Activated naive CD8-positive, alpha-beta T cell (primary cell): ENCODE data around the gene TNIK.

Source experiments
- H3K27ac Mint-ChIP-seq: one replicate; pipeline ENCODE4 v1.8.0; 2021; ENCODE audit warnings: mixed read lengths
- H3K27me3 Mint-ChIP-seq: one replicate; pipeline ENCODE4 v1.8.0; 2021; ENCODE audit warnings: mixed read lengths
- H3K36me3 Mint-ChIP-seq: one replicate; pipeline ENCODE4 v1.8.0; 2021; ENCODE audit warnings: mixed read lengths
- H3K4me1 Mint-ChIP-seq: one replicate; pipeline ENCODE4 v1.8.0; 2021; ENCODE audit warnings: low read depth, mixed read lengths
- H3K4me3 Mint-ChIP-seq: one replicate; pipeline ENCODE4 v1.8.0; 2021; ENCODE audit warnings: mild to moderate bottlenecking, mixed read lengths
- H3K9me3 Mint-ChIP-seq: one replicate; pipeline ENCODE4 v1.8.0; 2021; ENCODE audit warnings: low read depth, mixed read lengths

The TNIK gene

DNA sequence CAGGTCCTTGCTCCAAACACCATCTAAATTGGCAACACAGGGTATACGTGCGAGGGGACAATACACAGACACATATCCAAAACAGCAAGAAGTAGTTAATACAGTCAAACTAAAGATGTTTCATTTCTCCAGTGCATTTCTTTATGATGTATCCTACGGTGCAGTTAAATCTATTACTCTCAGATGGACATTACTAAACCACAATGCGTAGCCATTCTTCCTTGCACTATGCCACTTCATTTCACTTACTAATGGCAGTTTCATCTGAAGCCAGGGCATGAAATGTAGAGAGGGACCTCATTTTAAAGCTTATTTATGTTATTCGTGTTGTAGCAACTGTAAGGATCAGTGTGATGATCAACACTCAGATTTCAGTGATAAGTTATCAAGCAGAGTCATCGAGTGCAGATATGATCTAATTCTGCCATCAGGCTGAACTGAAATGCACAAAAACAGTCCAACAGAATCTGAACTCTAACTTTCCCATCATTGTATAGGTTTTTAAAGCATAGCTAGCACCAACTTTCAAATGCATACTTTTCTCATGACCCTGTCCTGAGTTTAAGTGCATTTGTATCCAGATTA, 14.5 kb downstream of the TNIK start:
- Mint-ChIP-seq H3K36me3 (peaks cover 8% of the 10 kb centered on the region), H3K27ac (no peak overlapping the region), H3K4me3 (peak overlapping the region; percentile 28), H3K4me1 (peaks cover 68% of the 10 kb centered on the region), H3K9me3 (no peaks in the 10 kb centered on the region), H3K27me3 (no peaks in the 10 kb centered on the region)

DNA sequence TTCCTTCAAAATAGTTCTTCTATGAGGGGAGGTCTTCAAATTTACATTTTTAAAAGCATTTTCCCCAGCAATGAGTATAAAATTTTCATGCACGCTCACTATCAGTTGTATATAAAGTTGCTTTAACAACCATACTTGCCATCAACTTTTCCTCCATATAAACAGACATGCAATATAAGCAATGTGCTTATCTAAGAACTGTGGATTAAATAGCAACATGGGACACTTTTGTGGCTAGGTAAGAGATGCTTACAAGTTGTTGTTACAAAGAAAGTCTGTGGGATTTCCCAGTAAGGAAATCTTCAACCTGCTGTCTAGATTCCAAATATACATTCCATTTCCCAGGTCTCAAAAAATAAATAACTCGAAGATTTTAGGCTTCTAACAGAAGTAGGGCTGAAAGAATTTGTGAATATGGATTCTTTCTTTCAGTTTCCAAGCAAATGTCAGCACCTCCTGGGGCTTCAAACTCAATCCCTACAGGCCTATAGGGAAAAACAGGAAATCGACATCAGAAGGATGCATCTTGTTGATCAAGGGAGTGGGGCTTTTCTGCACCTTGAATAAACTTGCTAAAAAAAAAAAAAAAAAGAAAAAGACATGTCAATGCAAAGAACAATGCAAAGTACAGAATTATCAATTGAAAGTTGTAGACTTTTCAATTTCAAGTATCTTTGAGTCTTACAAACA, 16.1 kb downstream of the TNIK start:
- Mint-ChIP-seq H3K4me3 (no peak overlapping the region), H3K27ac (no peak overlapping the region), H3K9me3 (no peaks in the 10 kb centered on the region), H3K27me3 (no peaks in the 10 kb centered on the region), H3K4me1 (peaks cover 78% of the 10 kb centered on the region), H3K36me3 (peaks cover 8% of the 10 kb centered on the region)

DNA sequence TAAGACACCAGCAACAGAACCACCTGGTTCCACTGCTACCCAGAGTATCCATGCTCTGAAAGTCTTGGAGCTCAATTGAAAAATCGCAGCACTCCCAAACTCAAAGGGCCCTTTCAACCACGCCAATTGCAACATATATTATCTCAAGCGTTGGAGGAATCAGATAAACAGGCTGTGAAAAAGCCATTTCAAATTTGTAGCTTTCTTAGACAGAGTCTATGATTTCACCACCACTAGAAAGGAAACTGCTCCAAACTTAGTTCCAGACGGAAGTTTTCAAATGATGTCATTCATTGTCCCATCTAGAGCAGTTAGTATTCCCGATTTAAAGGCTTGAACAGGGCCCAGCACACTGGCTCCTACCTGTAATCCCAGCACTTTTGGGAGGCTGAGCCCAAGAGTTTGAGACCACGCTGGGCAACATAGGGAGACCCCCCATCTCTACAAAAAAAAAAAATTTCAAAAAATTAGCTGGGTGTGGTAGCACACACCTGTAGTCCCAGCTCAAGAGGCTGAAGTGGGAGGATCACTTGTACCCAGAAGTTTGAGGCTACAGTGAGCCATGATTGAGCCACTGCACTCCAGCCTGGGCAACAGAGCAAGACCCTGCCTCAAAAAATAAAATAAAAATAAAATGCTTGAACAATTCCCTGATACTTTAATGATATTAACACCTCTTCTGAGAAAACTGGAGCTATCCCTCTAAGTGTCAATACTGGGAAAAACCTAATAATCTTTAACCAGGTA, 16.8 kb downstream of the TNIK start:
- Mint-ChIP-seq H3K4me3 (no peak overlapping the region), H3K4me1 (peaks cover 79% of the 10 kb centered on the region), H3K27me3 (no peaks in the 10 kb centered on the region), H3K9me3 (no peaks in the 10 kb centered on the region), H3K36me3 (peaks cover 8% of the 10 kb centered on the region), H3K27ac (no peak overlapping the region)

DNA sequence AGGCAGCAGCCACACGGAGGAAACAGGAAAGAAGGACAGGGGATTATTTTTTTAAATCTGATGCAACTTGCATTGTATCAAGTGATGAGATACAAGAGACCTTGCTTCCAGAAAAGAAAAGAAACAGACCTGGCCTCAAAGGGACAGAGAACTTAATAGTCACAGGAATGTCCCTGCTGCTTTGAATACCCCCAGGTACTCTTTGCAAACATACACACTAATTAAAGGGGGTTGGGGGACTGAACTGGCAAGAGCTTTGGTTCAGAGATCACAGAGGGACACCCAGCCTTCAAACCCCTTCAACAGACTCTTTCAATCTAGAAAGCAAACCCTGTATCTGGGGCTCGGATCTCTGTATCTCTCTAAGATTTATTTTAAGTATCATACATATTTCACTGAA, 18.0 kb downstream of the TNIK start:
- Mint-ChIP-seq H3K27ac (no peak overlapping the region), H3K9me3 (no peaks in the 10 kb centered on the region), H3K4me1 (peaks cover 82% of the 10 kb centered on the region), H3K36me3 (peaks cover 8% of the 10 kb centered on the region), H3K4me3 (no peak overlapping the region), H3K27me3 (no peaks in the 10 kb centered on the region)

DNA sequence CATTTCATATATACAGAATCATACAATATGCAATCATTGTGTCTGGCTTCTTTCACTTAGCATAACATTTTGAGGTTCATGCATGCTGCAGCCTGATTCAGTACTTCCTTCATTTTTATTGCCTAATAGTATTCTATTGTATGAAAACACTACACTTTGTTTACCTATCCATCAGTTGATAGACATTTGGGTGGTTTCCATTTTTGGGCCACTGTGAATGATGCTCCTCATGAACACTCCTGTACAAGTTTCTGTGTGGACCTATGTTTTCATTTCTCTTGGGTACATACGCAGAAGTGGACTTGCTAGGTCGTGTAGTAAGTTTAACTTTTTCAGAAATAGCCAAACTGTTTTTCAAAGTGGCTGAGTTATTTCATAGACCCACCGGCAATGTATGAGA, 18.8 kb downstream of the TNIK start:
- peaks cover 83% of the 10 kb centered on the region for H3K4me1 Mint-ChIP-seq
- H3K9me3 Mint-ChIP-seq: no peaks in the 10 kb centered on the region
- no peaks in the 10 kb centered on the region for H3K27me3 Mint-ChIP-seq
- peaks cover 8% of the 10 kb centered on the region for H3K36me3 Mint-ChIP-seq
- H3K4me3 Mint-ChIP-seq: no peak overlapping the region
- no peak overlapping the region for H3K27ac Mint-ChIP-seq

DNA sequence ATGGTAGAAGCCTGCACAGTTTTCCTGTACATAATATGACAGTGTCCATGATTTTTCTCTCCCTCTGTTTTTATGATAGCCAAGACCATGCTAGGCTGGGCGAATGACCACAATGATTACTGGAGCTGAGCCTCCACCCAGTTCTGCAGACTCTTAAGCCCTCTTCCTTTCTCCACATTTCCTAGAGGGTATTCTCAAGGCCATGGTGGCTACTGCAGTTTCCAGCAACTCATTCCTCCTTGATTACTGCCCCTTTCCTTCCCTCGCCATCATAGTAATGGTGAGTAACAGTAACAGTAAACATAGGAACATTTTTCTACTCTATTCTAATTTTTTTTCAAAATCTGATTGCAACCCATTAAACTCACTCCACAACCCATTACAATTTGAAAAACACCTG, 20.2 kb downstream of the TNIK start:
- Mint-ChIP-seq H3K27ac (no peak overlapping the region), H3K27me3 (no peaks in the 10 kb centered on the region), H3K4me1 (peaks cover 77% of the 10 kb centered on the region), H3K4me3 (no peak overlapping the region), H3K36me3 (peaks cover 8% of the 10 kb centered on the region), H3K9me3 (no peaks in the 10 kb centered on the region)

DNA sequence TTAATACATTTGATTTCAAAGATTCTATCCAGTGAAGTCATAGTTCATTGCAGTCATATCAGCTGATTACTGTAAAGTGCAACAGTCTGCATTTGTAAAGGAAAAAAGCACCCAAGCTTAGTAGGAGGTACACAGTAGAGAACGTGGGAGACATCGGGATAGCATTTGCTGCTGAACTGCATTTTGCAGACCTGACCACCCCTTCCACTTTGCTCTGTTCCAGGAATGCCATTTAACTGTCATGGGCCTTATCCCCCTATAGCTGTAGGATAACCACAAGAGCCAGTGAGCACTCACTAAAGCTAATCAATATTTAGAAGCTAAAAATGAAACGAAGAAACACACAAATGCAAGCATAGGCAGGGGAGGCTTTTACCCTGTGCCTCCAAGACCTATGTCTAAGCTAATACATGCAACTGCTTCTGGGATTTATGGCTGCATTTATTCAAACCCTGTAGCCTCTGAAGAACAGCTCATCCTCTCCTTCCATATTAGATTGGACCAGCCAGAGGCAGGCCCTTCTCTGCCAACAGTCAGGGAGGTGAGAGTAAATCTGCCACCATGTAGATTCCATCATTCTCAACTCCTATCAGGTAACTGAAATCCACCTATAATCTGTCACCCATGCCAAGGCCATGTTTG, 23.0 kb downstream of the TNIK start:
- Mint-ChIP-seq H3K36me3 (peaks cover 3% of the 10 kb centered on the region), H3K27ac (peak overlapping the region; percentile 4), H3K9me3 (no peaks in the 10 kb centered on the region), H3K4me1 (peaks cover 69% of the 10 kb centered on the region), H3K4me3 (no peak overlapping the region), H3K27me3 (no peaks in the 10 kb centered on the region)

DNA sequence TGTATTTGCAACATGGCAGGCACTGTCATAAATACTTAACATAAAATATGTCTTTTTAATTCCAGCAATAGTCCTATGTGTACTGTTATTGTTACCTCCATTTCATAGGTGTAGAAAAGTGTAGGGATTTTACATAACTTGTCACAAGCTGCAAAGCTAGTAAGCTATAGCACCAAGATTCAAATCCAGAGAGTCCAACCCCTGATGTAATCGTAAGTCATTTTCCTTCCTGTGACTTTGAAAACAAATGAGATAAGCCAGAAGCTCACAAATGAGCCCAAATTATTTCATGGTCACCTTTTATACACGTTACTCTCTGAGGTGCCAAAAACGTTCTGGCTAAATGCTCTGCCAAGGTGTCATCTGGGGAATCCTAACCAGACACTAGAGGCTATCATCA, 23.8 kb downstream of the TNIK start:
- Mint-ChIP-seq H3K27me3 (no peaks in the 10 kb centered on the region), H3K4me1 (peaks cover 64% of the 10 kb centered on the region), H3K4me3 (no peak overlapping the region), H3K36me3 (peaks cover 3% of the 10 kb centered on the region), H3K27ac (no peak overlapping the region), H3K9me3 (no peaks in the 10 kb centered on the region)

DNA sequence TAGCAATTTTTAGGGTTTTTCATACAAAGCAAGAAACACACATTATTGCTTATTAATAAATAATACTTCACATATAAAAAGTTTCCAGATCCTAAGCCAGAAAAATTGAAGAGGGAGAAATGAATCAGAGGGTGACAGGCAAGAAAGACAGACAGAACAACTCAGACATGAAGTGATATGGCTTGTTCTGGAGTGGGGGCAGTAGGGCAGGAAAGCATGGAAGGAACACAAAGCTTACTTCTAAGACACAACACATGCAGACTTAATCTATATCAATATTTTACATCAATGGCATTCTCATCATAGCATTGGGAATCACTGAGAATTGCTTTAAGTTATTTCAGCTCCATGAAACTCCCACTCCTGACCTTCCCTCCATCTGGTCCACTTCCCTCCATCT, 24.4 kb downstream of the TNIK start:
- no peaks in the 10 kb centered on the region for H3K9me3 Mint-ChIP-seq
- no peak overlapping the region for H3K27ac Mint-ChIP-seq
- peaks cover 58% of the 10 kb centered on the region for H3K4me1 Mint-ChIP-seq
- no peak overlapping the region for H3K4me3 Mint-ChIP-seq
- H3K27me3 Mint-ChIP-seq: no peaks in the 10 kb centered on the region
- H3K36me3 Mint-ChIP-seq: no peaks in the 10 kb centered on the region

DNA sequence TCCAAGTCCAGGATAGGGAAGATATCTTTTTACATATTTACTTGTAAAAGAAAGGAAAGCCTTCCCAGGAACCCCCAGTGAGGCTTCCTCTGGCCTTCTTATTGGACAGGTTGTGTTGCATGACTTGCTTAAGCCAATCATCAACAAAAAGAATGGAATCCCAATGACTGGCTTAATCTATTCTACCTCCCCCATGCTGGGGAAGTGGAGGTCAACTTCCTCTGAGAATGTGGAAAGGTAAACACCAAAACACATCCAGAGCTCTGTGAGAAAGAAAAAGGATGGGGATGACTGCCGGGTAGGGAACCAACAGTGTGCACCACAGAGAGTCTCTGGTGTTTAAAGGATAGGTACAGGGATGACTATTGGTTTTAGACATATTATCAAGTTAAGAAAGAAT, 25.1 kb downstream of the TNIK start:
- H3K4me1 Mint-ChIP-seq: peaks cover 52% of the 10 kb centered on the region

DNA sequence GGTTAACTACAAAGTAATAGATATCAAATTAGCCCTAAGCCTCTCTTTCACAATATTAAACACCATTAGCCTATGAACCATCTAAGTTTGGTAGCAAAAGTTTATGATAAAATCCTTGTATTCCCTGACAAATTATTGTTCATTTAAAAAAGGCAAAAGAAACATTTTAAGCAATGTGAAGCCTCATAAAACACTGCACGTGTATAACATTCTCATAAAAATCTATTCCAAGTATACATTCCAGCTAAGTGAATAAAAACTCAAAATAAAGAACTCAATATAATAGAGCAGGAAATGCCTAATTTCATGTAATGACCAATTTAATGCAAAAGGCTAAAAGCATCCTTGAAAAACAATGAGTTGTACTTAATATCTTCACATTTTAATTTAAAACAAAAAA, 27.7 kb downstream of the TNIK start:
- H3K9me3 Mint-ChIP-seq: no peaks in the 10 kb centered on the region
- H3K4me1 Mint-ChIP-seq: peaks cover 32% of the 10 kb centered on the region
- no peak overlapping the region for H3K27ac Mint-ChIP-seq
- H3K4me3 Mint-ChIP-seq: no peak overlapping the region
- H3K36me3 Mint-ChIP-seq: no peaks in the 10 kb centered on the region
- no peaks in the 10 kb centered on the region for H3K27me3 Mint-ChIP-seq

More for the DNA sequence above, 25.1 kb downstream of the TNIK start:
- Mint-ChIP-seq H3K4me3 (no peak overlapping the region), H3K27ac (no peak overlapping the region), H3K9me3 (no peaks in the 10 kb centered on the region), H3K36me3 (no peaks in the 10 kb centered on the region), H3K27me3 (no peaks in the 10 kb centered on the region)

DNA sequence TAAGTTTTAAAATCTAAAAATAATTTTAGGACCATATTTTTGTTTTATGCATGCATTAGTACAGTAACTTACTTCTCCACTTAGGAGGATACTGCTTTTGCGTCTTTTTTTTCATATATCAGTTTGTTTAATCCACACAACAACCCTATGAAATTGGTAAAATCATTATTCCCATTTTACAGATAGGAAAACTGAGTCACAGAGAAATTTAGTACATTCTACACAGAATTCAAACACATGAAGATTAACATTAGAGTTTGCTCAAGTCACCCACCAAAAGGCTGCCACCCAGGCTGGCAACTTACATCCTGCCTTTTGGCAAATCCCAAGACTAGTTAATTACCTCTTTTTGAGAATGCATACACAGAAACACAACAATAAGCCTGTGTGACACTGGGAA, 28.7 kb downstream of the TNIK start:
- H3K27ac Mint-ChIP-seq: no peak overlapping the region
- peaks cover 3% of the 10 kb centered on the region for H3K36me3 Mint-ChIP-seq
- H3K9me3 Mint-ChIP-seq: no peaks in the 10 kb centered on the region
- peaks cover 22% of the 10 kb centered on the region for H3K4me1 Mint-ChIP-seq
- no peak overlapping the region for H3K4me3 Mint-ChIP-seq
- no peaks in the 10 kb centered on the region for H3K27me3 Mint-ChIP-seq

DNA sequence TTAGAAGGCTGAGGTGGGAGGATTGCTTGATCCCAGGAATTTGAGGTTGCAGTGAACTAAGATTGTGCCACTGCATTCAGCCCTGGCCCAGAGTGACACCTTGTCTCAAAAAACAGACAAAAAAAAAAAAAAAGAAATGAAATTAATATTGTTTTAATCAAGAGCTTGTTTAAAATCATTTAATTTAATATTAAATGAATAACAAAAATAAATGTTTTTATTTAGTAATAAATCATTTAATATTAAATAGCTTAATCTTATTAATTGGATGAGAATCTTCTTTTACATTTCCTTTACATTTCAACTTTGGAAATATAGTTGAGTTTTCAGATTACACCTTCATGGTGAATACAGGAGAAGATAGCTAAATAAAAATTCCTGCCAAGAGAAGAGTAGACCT, 29.7 kb downstream of the TNIK start:
- H3K36me3 Mint-ChIP-seq: peaks cover 3% of the 10 kb centered on the region
- no peak overlapping the region for H3K27ac Mint-ChIP-seq
- no peak overlapping the region for H3K4me3 Mint-ChIP-seq
- no peaks in the 10 kb centered on the region for H3K27me3 Mint-ChIP-seq
- H3K4me1 Mint-ChIP-seq: peaks cover 13% of the 10 kb centered on the region
- no peaks in the 10 kb centered on the region for H3K9me3 Mint-ChIP-seq

DNA sequence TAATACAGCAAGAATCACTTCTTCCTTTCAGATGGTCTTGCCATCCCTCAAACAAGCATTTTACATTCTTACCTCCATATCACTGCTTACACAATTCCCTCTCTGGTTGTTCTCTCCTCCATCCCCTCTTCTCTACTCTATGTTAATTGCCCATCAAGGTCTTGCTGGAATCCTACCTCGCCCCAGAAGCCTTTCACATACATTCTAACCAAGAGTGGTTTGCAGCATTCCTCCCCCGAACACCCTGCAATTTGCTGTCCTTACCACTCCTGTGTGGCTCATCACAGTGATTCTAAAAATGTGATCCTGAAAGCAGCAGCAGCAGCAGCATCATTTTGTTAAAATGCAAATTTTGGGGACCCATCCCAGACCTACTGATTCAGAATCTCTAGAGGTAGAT, 30.6 kb downstream of the TNIK start:
- no peaks in the 10 kb centered on the region for H3K9me3 Mint-ChIP-seq
- H3K27ac Mint-ChIP-seq: no peak overlapping the region
- peaks cover 13% of the 10 kb centered on the region for H3K4me1 Mint-ChIP-seq
- no peak overlapping the region for H3K4me3 Mint-ChIP-seq
- H3K27me3 Mint-ChIP-seq: no peaks in the 10 kb centered on the region
- peaks cover 3% of the 10 kb centered on the region for H3K36me3 Mint-ChIP-seq

DNA sequence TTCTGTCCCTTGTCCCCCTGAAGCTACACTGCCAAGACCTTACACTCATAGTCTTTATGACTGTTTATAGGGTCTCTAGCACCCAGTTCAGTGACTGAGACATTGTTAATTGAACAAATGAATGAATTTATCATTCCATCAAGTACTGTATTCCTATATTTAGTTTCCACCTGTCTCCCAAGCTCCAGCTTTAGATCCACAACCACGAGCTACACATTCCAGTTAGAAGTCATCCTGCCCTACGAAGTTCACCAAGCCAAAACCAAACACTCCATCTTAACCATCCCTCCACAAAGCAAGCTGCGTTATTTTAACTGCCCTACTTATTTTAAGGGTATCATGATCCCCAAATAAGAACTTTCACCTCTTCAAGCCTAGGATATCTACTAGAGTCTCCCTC, 31.3 kb downstream of the TNIK start:
- no peak overlapping the region for H3K27ac Mint-ChIP-seq
- H3K4me1 Mint-ChIP-seq: peaks cover 13% of the 10 kb centered on the region
- no peaks in the 10 kb centered on the region for H3K9me3 Mint-ChIP-seq
- H3K27me3 Mint-ChIP-seq: no peaks in the 10 kb centered on the region
- H3K36me3 Mint-ChIP-seq: peaks cover 3% of the 10 kb centered on the region
- H3K4me3 Mint-ChIP-seq: no peak overlapping the region
